Peyer's patch (tissue), 4 donors: ENCODE results near the gene TSPO2. TPM values are rescaled to one million over a fixed set of nuclear protein-coding genes. Genes with fewer than 3 reads are reported as not detected.
"Not testable (repeated sequence)": the region's sequence is repeated elsewhere in the genome, so short reads cannot be mapped to it uniquely, and the experiment has no call there.

Experiments used
- DNase-seq, 3 donors: peaks; one replicate each; pipeline ENCODE4 v3.0.0-alpha.2; 2017 to 2019
- H3K27ac ChIP-seq, 4 donors: fragments of 200-600 bp; sonication (generic); one replicate each; pipeline ENCODE4 v1.5.1; 2016 to 2019
- H3K27me3 ChIP-seq, 2 donors: fragments of 200-600 bp; sonication (generic); one replicate each; pipeline ENCODE4 v1.5.1; 2019
- H3K36me3 ChIP-seq, 3 donors: fragments of 200-600 bp; sonication (generic); one replicate each; pipeline ENCODE4 v1.5.1; 2016 to 2019
- H3K4me1 ChIP-seq, 4 donors: fragments of 200-600 bp; sonication (generic); one replicate each; pipeline ENCODE4 v1.5.1; 2016 to 2019
- H3K4me3 ChIP-seq, 4 donors: fragments of 200-600 bp; sonication (generic); 1 replicate in 3 of 4; 2 replicates in 1 of 4; pipeline ENCODE4 v1.5.1; 2016 to 2019; ENCODE audit warnings: mild to moderate bottlenecking in 1 of 4
- H3K9me3 ChIP-seq, 4 donors: fragments of 200-600 bp; sonication (generic); one replicate each; pipeline ENCODE4 v1.5.1; 2016 to 2019; ENCODE audit warnings: mild to moderate bottlenecking in 1 of 4
- CTCF ChIP-seq, 6 experiments: fragments of 450-650 bp in 4 of 6; fragments of 200-600 bp in 2 of 6; sonication (generic) in 1 of 6; IDR thresholded peaks; one replicate each; pipeline ENCODE4 v1.5.1; 2017 to 2019; ENCODE audit warnings: antibody characterized with exemption in 6 of 6, mild to moderate bottlenecking in 3 of 6, moderate library complexity in 1 of 6
- POLR2A ChIP-seq, 2 donors: fragments of 450-650 bp; IDR thresholded peaks; one replicate each; pipeline ENCODE4 v1.5.1; 2017; ENCODE audit warnings: antibody characterized with exemption in 2 of 2, mild to moderate bottlenecking in 2 of 2, moderate library complexity in 2 of 2
- total RNA-seq, 4 donors: library from RNA; depleted of rRNA; stranded (reverse); fragments of >200 nt; gene quantifications; one replicate each; pipeline ENCODE4 v1.1.0, GENCODE V29; 2016

The TSPO2 gene
- total RNA-seq, 4 donors from 2014 or later: not detected

GRCh38 chr6:41009669-41010068 is 32.6 kb upstream of the TSPO2 start:
- H3K36me3 ChIP-seq: no peaks in the 10 kb centered on the region
- DNase-seq: no peak
- no peaks in the 10 kb centered on the region for H3K27me3 ChIP-seq
- no peak overlapping the region for H3K4me3 ChIP-seq
- H3K4me1 ChIP-seq: no peaks in the 10 kb centered on the region
- no peaks in the 10 kb centered on the region for H3K9me3 ChIP-seq
- TF ChIP-seq POLR2A (IDR thresholded peaks at IDR 0.05) (no peak), CTCF (IDR thresholded peaks at IDR 0.05) (no peak)
- no peak overlapping the region for H3K27ac ChIP-seq

GRCh38 chr6:41011673-41012072 is 30.6 kb upstream of the TSPO2 start:
- no peak overlapping the region for H3K27ac ChIP-seq
- no peak for TF ChIP-seq POLR2A (IDR thresholded peaks at IDR 0.05)
- TF ChIP-seq CTCF (IDR thresholded peaks at IDR 0.05): no peak
- DNase-seq: no peak

GRCh38 chr6:41013466-41014153 is 28.7 kb upstream of the TSPO2 start:
- no peak overlapping the region for H3K4me3 ChIP-seq

More at GRCh38 chr6:41011673-41012072, 30.6 kb upstream of the TSPO2 start:
- no peaks in the 10 kb centered on the region for H3K36me3 ChIP-seq
- no peak overlapping the region for H3K4me3 ChIP-seq
- no peaks in the 10 kb centered on the region for H3K4me1 ChIP-seq
- H3K9me3 ChIP-seq: no peaks in the 10 kb centered on the region
- H3K27me3 ChIP-seq: no peaks in the 10 kb centered on the region

GRCh38 chr6:41014780-41015179 is 27.5 kb upstream of the TSPO2 start:
- H3K27me3 ChIP-seq: no peaks in the 10 kb centered on the region
- no peaks in the 10 kb centered on the region for H3K4me1 ChIP-seq
- DNase-seq: no peak
- no peaks in the 10 kb centered on the region for H3K36me3 ChIP-seq
- TF ChIP-seq POLR2A (IDR thresholded peaks at IDR 0.05): no peak
- H3K27ac ChIP-seq: no peak overlapping the region
- no peak overlapping the region for H3K4me3 ChIP-seq
- H3K9me3 ChIP-seq: no peaks in the 10 kb centered on the region

More at GRCh38 chr6:41013466-41014153, 28.7 kb upstream of the TSPO2 start:
- no peaks in the 10 kb centered on the region for H3K9me3 ChIP-seq
- H3K4me1 ChIP-seq: no peaks in the 10 kb centered on the region
- no peak for DNase-seq
- H3K36me3 ChIP-seq: no peaks in the 10 kb centered on the region
- H3K27me3 ChIP-seq: no peaks in the 10 kb centered on the region
- TF ChIP-seq CTCF (IDR thresholded peaks at IDR 0.05): no peak
- TF ChIP-seq POLR2A (IDR thresholded peaks at IDR 0.05): no peak
- H3K27ac ChIP-seq: no peak overlapping the region

GRCh38 chr6:41015860-41016259 is 26.4 kb upstream of the TSPO2 start:
- H3K9me3 ChIP-seq, H3K4me1 ChIP-seq, H3K27ac ChIP-seq: not testable (repeated sequence)

GRCh38 chr6:41017663-41018062 is 24.6 kb upstream of the TSPO2 start:
- Histone ChIP-seq H3K36me3 (no peaks in the 10 kb centered on the region), H3K4me3 (no peak overlapping the region), H3K27ac (no peak overlapping the region), H3K4me1 (no peaks in the 10 kb centered on the region), H3K27me3 (no peaks in the 10 kb centered on the region), H3K9me3 (no peaks in the 10 kb centered on the region)
- no peak for TF ChIP-seq CTCF (IDR thresholded peaks at IDR 0.05)
- TF ChIP-seq POLR2A (IDR thresholded peaks at IDR 0.05): no peak
- no peak for DNase-seq

More at GRCh38 chr6:41015860-41016259, 26.4 kb upstream of the TSPO2 start:
- H3K4me3 ChIP-seq, H3K36me3 ChIP-seq, DNase-seq, H3K27me3 ChIP-seq: not testable (repeated sequence)

- H3K27ac ChIP-seq: no peak overlapping the region
- no peak for TF ChIP-seq CTCF (IDR thresholded peaks at IDR 0.05)
- no peak for TF ChIP-seq POLR2A (IDR thresholded peaks at IDR 0.05)
- H3K36me3 ChIP-seq: no peaks in the 10 kb centered on the region
- no peak overlapping the region for H3K4me3 ChIP-seq
- H3K9me3 ChIP-seq: no peaks in the 10 kb centered on the region
- H3K27me3 ChIP-seq: no peaks in the 10 kb centered on the region
- no peaks in the 10 kb centered on the region for H3K4me1 ChIP-seq
- DNase-seq: no peak
Observed at GRCh38 chr6:41021832-41022231, 20.4 kb upstream of the TSPO2 start.
